Skeletal muscle tissue (tissue), 5 donors: ENCODE results near the gene GPR84. TPM values are rescaled to one million over a fixed set of nuclear protein-coding genes. Genes with fewer than 3 reads are reported as not detected.
A peak's percentile ranks its signal among the peaks of the same experiment; 100 is the strongest.
"Not testable (repeated sequence)": the region's sequence is repeated elsewhere in the genome, so short reads cannot be mapped to it uniquely, and the experiment has no call there.

Experiments used
- H3K27ac ChIP-seq: one replicate; pipeline ENCODE4 v1.7.0; 2013; ENCODE audit warnings: mild to moderate bottlenecking, low read depth, low read length, inconsistent platforms
- H3K27me3 ChIP-seq, 3 donors: one replicate each; pipeline ENCODE4 v1.7.0; 2013; ENCODE audit warnings: low read length in 3 of 3; ENCODE audit not compliant: control insufficient read depth in 3 of 3, insufficient read depth in 3 of 3
- H3K36me3 ChIP-seq, 3 donors: one replicate each; pipeline ENCODE4 v1.7.0; 2013; ENCODE audit warnings: low read length in 3 of 3; ENCODE audit not compliant: control insufficient read depth in 3 of 3, insufficient read depth in 3 of 3
- H3K4me1 ChIP-seq, 3 donors: one replicate each; pipeline ENCODE4 v1.7.0; 2013; ENCODE audit warnings: low read length in 3 of 3, mild to moderate bottlenecking in 3 of 3; ENCODE audit not compliant: control insufficient read depth in 3 of 3, insufficient read depth in 3 of 3
- H3K4me3 ChIP-seq, 3 donors: one replicate each; pipeline ENCODE4 v1.7.0; 2013; ENCODE audit warnings: low read length in 3 of 3
- H3K9ac ChIP-seq, 3 donors: one replicate each; pipeline ENCODE4 v1.7.0; 2013; ENCODE audit warnings: low read length in 3 of 3, mild to moderate bottlenecking in 3 of 3, moderate library complexity in 2 of 3, low read depth in 1 of 3
- H3K9me3 ChIP-seq, 3 donors: one replicate each; pipeline ENCODE4 v1.7.0; 2013; ENCODE audit warnings: low read length in 3 of 3; ENCODE audit not compliant: control insufficient read depth in 3 of 3
- small RNA-seq: library from RNA; depleted of rRNA; stranded (forward); fragments of <200 nt; gene quantifications from one replicate; pipeline ENCODE3, GENCODE V24; 2014
- total RNA-seq: library from RNA; depleted of rRNA; stranded (reverse); fragments of >200 nt; gene quantifications from one replicate; pipeline ENCODE4 v1.2.3, GENCODE V29; 2014
- donor health status: Osteomylitis.

GPR84 gene
- total RNA-seq, 1 donor from 2014 or later, result not detected

DNA sequence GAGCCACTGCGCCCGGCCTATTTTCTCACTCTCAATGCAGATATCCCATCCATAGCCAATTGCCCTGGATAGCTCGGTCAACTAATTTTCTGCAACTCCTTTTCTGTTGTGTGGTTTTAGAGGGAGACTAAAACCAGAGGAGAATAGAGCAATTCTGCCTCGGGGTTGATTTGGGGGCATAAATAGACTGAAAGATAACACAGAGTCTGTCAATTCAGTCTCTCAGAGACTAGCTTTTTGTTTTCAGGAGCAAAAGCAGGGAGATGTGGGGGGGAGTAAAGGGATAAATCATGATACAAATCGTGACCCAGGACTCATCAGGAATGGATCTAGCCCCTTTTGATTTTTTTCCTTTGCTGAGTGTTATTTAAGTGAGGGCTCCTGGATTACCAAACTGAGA, 32.8 kb downstream of the GPR84 start:
- Histone ChIP-seq H3K4me3 (no peak overlapping the region), H3K9ac (no peak overlapping the region), H3K9me3 (no peaks in the 10 kb centered on the region), H3K4me1 (peaks cover 4 to 9% (median 5%) of the 10 kb centered on the region in 3 donors), H3K36me3 (peaks cover 0 to 10% (median 0%) of the 10 kb centered on the region in 3 donors), H3K27me3 (no peaks in the 10 kb centered on the region), H3K27ac (no peak overlapping the region)

DNA sequence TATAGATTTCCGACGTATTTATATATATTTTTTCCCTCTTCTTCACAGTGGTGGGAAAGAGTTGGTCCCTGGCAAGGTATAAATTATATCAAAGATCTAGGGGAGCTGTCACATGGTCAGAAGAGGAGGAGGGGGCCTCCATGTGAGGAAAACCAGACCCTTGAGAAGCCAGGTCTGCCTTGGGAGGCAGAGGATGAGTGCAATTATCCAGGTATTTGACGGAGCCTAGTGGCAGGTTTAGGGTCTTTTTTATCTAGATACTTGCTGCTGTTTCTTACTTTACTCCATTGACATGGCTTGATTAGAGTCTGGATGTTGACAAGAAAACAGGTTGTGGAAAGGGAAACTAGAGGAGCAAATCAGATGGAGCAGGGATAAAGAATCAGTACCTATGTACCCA, 33.8 kb downstream of the GPR84 start:
- Histone ChIP-seq H3K27ac (no peak overlapping the region), H3K4me1 (peaks cover 7 to 13% (median 11%) of the 10 kb centered on the region in 3 donors), H3K9ac (no peak overlapping the region), H3K36me3 (peaks cover 0 to 10% (median 0%) of the 10 kb centered on the region in 3 donors), H3K27me3 (no peaks in the 10 kb centered on the region), H3K4me3 (no peak overlapping the region), H3K9me3 (no peaks in the 10 kb centered on the region)

DNA sequence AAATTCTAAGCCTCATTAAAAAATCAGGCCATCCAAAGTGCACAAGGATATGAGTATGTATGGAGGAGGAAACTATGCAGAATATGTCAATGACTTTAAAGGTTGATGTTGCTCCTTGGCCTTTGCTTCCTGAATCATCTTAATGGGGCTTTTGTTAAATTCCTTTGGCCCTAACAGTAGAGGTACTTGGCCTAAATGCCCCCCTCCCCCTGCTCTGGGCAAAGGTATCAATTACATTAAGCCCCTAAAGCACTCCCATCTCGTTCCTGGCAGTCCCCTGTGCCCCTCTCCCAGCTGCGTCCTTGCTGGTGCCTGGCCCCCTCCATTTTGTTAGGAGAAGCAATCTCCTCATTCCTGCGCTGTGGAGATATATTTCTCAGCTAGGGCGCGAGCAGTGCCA, 34.5 kb downstream of the GPR84 start:
- H3K27ac ChIP-seq, result no peak overlapping the region
- no peaks in the 10 kb centered on the region for H3K27me3 ChIP-seq
- H3K9ac ChIP-seq, result no peak overlapping the region
- H3K4me1 ChIP-seq, result peaks cover 7 to 13% (median 13%) of the 10 kb centered on the region in 3 donors
- H3K4me3 ChIP-seq, result no peak overlapping the region
- peaks cover 0 to 10% (median 0%) of the 10 kb centered on the region in 3 donors for H3K36me3 ChIP-seq
- no peaks in the 10 kb centered on the region for H3K9me3 ChIP-seq

DNA sequence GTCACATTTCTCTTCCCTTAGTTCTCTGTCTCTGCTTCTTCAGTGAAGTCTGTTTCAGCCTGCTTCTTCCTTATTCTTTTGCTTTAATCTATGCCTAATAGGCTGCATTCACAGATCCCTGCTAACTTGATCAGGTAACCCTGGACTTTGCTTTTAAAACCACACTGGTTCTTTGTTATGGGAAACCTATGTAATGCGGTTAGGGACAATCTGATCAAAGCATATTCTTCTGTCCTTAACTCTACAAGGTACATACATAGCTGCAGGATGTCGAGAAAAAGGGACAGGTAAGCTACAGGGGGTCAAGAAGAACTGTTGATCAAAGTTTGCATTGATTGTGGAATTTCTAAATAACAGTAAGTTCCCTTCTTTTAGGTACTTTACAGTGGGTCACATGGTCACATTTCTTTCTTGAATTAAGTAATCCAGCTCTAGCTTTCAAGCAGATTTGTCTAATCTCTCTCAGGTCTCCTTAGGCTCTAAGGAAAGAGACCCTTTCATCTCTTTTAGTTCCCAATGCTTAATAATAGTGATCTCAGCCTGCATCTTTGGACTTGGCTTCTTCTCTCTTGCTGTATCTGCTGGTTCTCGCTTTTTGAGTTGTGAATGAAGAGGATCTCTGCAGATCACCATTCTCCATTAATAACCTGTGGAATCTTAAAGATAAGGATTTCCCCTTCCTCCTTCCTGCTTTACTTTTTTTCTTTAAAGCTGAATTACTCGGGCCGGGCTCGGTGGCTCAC, 35.5 kb downstream of the GPR84 start:
- Histone ChIP-seq H3K27me3 (no peaks in the 10 kb centered on the region), H3K4me1 (peaks cover 10 to 17% (median 17%) of the 10 kb centered on the region in 3 donors), H3K9ac (no peak overlapping the region), H3K4me3 (no peak overlapping the region), H3K27ac (no peak overlapping the region), H3K36me3 (peaks cover 0 to 10% (median 0%) of the 10 kb centered on the region in 3 donors), H3K9me3 (no peaks in the 10 kb centered on the region)

DNA sequence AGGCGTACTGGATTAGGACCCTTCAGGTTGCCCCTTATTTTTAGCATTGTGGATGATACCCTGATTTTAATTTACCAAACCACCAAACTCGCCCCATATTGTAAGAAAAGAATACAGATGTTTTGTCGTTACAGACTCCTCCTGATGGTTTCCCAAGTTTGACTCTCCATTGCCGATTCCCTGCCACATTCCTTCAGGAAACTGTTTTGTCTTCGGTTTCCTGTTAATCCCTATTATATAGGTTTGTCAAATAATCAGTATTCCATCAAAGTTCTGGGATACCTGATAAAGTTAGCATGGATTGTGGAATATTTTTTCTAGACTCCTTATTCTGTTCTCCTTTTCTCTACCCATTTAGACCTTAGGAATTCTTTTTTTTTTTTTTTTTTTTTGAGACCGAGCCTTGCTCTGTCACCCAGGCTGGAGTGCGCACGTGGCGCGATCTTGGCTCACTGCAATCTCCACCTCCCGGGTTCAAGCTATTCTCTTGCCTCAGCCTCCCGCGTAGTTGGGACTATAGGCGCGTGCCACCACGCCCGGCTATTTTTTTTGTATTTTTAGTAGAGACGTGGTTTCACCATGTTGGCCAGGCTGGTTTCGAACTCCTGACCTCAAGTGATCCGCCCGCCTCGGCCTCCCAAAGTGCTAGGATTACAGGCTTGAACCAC, 38.7 kb downstream of the GPR84 start:
- Histone ChIP-seq H3K4me3 (peak overlapping the region; percentile 82 to 100 (median 99)), H3K9ac (peak overlapping the region; percentile 93 to 97 (median 96)), H3K27ac (peak overlapping the region; percentile 81), H3K4me1 (peaks cover 7 to 17% (median 14%) of the 10 kb centered on the region in 3 donors)
- not testable (repeated sequence) for H3K36me3 ChIP-seq, H3K9me3 ChIP-seq, H3K27me3 ChIP-seq

DNA sequence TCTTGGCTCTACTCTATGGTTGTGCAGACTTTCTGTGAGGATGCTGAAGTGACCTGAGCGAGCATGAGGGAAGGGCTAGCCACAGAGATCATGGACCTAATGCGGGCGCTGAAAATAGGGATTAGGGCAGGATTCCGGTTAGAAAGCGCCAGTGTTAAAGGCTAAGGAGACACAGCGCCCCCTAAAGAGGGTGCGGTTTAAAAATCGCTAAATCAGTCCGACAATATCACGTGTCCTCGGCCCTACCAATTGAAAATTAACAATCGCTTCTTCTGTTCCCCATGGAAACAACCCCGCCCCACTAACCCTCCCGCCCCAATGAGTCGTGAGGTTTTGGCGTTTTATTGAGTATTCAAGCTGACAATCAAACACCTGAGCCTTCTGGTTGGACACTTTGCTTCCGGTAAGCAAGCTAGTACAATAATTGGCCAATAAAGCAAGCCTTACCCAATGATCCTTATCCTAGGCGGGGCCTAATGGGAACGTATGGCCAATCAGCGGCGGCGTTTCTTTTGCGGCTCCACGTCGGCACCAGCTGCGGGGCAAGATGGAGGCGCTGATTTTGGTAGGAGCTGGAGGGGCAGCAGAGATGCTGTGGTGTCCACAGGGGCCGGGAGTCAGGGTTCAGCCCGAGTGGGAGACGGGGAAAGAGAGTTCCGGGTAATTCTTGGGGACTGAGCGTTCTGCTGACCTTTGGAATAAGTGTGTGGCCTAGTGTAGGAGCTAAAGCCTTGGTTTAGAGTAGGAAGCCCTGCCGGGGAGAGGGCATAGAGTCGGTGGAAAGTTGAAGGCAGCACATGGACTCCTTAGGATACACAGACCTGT, 39.5 kb downstream of the GPR84 start, which contains the start of gene COPZ1:
Gene COPZ1, plus strand, starts transcription at position 515 of the 825 bp plus-strand sequence. Its CDS starts 33 bp downstream, at position 548.
- H3K9me3 ChIP-seq, result no peaks in the 10 kb centered on the region
- peak within 1 kb of the TSS; percentile 93 to 97 (median 96) for H3K9ac ChIP-seq
- peaks cover 0 to 4% (median 0%) of the 10 kb centered on the region in 3 donors for H3K36me3 ChIP-seq
- no peaks in the 10 kb centered on the region for H3K27me3 ChIP-seq
- peak within 1 kb of the TSS; percentile 81 for H3K27ac ChIP-seq
- peaks cover 7 to 17% (median 12%) of the 10 kb centered on the region in 3 donors for H3K4me1 ChIP-seq
- H3K4me3 ChIP-seq, result peak within 1 kb of the TSS; percentile 82 to 100 (median 99)

DNA sequence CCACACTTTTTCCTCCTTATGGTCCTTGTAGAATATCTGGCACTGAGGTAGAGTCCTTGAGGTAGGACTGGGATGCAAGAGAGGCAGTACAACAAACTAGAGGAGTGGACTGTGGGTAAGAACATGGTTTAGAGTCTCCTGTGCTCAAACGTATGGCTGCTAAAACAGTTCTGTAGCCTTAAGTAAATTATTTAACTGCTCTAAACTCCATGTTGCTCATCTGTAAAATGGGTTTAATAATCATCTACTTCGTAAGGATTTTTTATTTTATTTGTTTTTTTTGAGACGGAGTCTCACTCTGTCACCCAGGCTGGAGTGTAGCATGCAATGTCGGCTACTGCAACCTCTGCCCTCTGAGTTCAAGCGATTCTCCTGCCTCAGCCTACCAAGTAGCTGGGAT, 42.9 kb downstream of the GPR84 start:
- H3K9ac ChIP-seq, result no peak overlapping the region
- no peaks in the 10 kb centered on the region for H3K9me3 ChIP-seq
- no peaks in the 10 kb centered on the region for H3K27me3 ChIP-seq
- no peak overlapping the region for H3K27ac ChIP-seq
- peaks cover 5 to 12% (median 7%) of the 10 kb centered on the region in 3 donors for H3K4me1 ChIP-seq
- H3K36me3 ChIP-seq, result no peaks in the 10 kb centered on the region
- H3K4me3 ChIP-seq, result no peak overlapping the region

Small RNA genes within 50 kb of the gene (small RNA-seq; reads per million reads assigned to genes)
- gene MIR148B (320 reads per million, percentile 97 among the genes with 10 or more reads in this experiment), gene RN7SL744P (not detected), gene RNU6-950P (not detected)

Other genes starting within 250 kb of the GPR84 start
- 27.7 TPM for gene SMUG1, start 175.5 kb downstream of the GPR84 start, total RNA-seq
- gene CBX5, start 84.4 kb downstream of the GPR84 start, total RNA-seq, result 49.6 TPM
- 467 TPM for gene HNRNPA1, start 83.8 kb downstream of the GPR84 start, total RNA-seq
- 5.2 TPM for gene NFE2, start 63.5 kb downstream of the GPR84 start, total RNA-seq
- gene COPZ1, start 39.4 kb downstream of the GPR84 start, total RNA-seq, result 62.6 TPM
- gene ZNF385A, start 20.2 kb upstream of the GPR84 start, total RNA-seq, result 3.7 TPM
- 78.8 TPM for gene ITGA5, start 54.8 kb upstream of the GPR84 start, total RNA-seq
- not detected for gene GTSF1, start 109.1 kb upstream of the GPR84 start, total RNA-seq
- 8.9 TPM for gene NCKAP1L, start 133.3 kb upstream of the GPR84 start, total RNA-seq
- gene PDE1B, start 185.1 kb upstream of the GPR84 start, total RNA-seq, result 4.2 TPM
- 6.8 TPM for gene PPP1R1A, start 224.2 kb upstream of the GPR84 start, total RNA-seq